GM23338 (cell line): ENCODE measurements around the gene POU3F3.

Source experiments
- CTCF ChIP-seq, 2 experiments: fragments of 200-600 bp in 1 of 2; sonication (generic) in 1 of 2; conservative IDR thresholded peaks; 2 replicates each; pipeline versions ENCODE4 v1.5.1 to v1.6.1; 2016 to 2017; ENCODE audit warnings: antibody characterized with exemption in 2 of 2, low read depth in 2 of 2, mild to moderate bottlenecking in 2 of 2, moderate library complexity in 1 of 2
- EZH2 ChIP-seq: fragments of 200-600 bp; sonication (generic); IDR thresholded peaks from one replicate; pipeline ENCODE4 v1.8.0; 2017; ENCODE audit warnings: antibody characterized with exemption, mild to moderate bottlenecking, low read depth; ENCODE audit not compliant: unreplicated experiment
- EZH2phosphoT487 ChIP-seq: fragments of 200-600 bp; sonication (generic); IDR thresholded peaks from one replicate; pipeline ENCODE4 v1.8.1; 2018; ENCODE audit warnings: antibody characterized with exemption; ENCODE audit not compliant: unreplicated experiment
- JUNB ChIP-seq: IDR thresholded peaks from one replicate; pipeline ENCODE4 v1.6.1; 2016; ENCODE audit warnings: antibody characterized with exemption; ENCODE audit not compliant: unreplicated experiment
- POLR2AphosphoS5 ChIP-seq: IDR thresholded peaks from 2 replicates; pipeline ENCODE4 v1.6.1; 2016; ENCODE audit warnings: antibody characterized with exemption, low read depth
- REST ChIP-seq: IDR thresholded peaks from one replicate; pipeline ENCODE4 v1.6.1; 2018; ENCODE audit warnings: antibody characterized with exemption; ENCODE audit not compliant: unreplicated experiment
- STAT1 ChIP-seq: IDR thresholded peaks from one replicate; pipeline ENCODE4 v1.6.1; 2016; ENCODE audit warnings: antibody characterized with exemption; ENCODE audit not compliant: unreplicated experiment
- ZNF114 ChIP-seq: fragments of 250-450 bp; sonication (Bioruptor Pico); IDR thresholded peaks from 2 replicates; pipeline ENCODE4 v1.5.0; 2020; ENCODE audit warnings: mild to moderate bottlenecking, moderate library complexity
- ZNF462 ChIP-seq: fragments of 250-450 bp; sonication (Bioruptor Pico); IDR thresholded peaks from 2 replicates; pipeline ENCODE4 v1.5.0; 2020; ENCODE audit warnings: mild to moderate bottlenecking, moderate library complexity

GRCh38 chr2:104874230-104874629, 20.3 kb downstream of the POU3F3 start:
- TF ChIP-seq STAT1 (no peak), CTCF (conservative IDR thresholded peaks at IDR 0.05; ENCODE audit: low read depth in 2 of 2) (no peak), EZH2 (no peak), POLR2AphosphoS5 (no peak), EZH2phosphoT487 (no peak), ZNF462 (no peak), ZNF114 (CRISPR knock-in tag) (no peak), JUNB (no peak), REST (no peak)
